IMR-90 (cell line): ENCODE data around the gene CLCN4. TPM values are rescaled to one million over a fixed set of nuclear protein-coding genes. Genes with fewer than 3 reads are reported as not detected.

Experiments
- ATAC-seq: fragments of 200-7000 bp; cut with Tn5 transposase; 2 replicates; pipeline ENCODE4 v1.9.1; 2020; ENCODE audit warnings: low read depth, mild to moderate bottlenecking, moderate library complexity
- BruUV-seq: library from RNA; stranded (reverse); fragments of 400-500 nt; replicated peaks from 2 replicates; lab custom pipeline; 2021; lab: Mats Ljungman, UMichigan
- CTCF ChIA-PET: fragments of 300-600 bp; formaldehyde crosslinking; extraction: SDS; loops from one replicate; lab custom pipeline; 2021; ENCODE audit warnings: antibody characterized with exemption; lab: Yijun Ruan, JAX
- POLR2A ChIA-PET: fragments of 300-600 bp; sonication (Branson Sonifier 250); formaldehyde crosslinking; loops from one replicate; lab custom pipeline; 2022; ENCODE audit warnings: antibody characterized with exemption; ENCODE audit not compliant: unreplicated experiment; lab: Charles Lee
- DNase-seq: peaks from one replicate; pipeline ENCODE4 v3.0.0; 2013
- H2AFZ ChIP-seq: replicated peaks from 2 replicates; pipeline ENCODE3; 2013; ENCODE audit warnings: low read length, mild to moderate bottlenecking; ENCODE audit not compliant: poor library complexity
- H2AK5ac ChIP-seq: 2 replicates; pipeline ENCODE4 v1.6.1; 2013; ENCODE audit warnings: low read depth, low read length, inconsistent platforms
- H2AK9ac ChIP-seq: replicated peaks from 2 replicates; pipeline ENCODE3; 2013; ENCODE audit warnings: mild to moderate bottlenecking, low read depth, low read length, moderate library complexity; ENCODE audit not compliant: poor library complexity
- H2BK120ac ChIP-seq: 2 replicates; pipeline ENCODE4 v1.6.1; 2013; ENCODE audit warnings: low read depth, low read length, inconsistent platforms
- H2BK15ac ChIP-seq: 3 replicates; pipeline ENCODE4 v1.6.1; 2013; ENCODE audit warnings: low read depth, low read length, inconsistent platforms
- H2BK20ac ChIP-seq: 2 replicates; pipeline ENCODE4 v1.6.1; 2013; ENCODE audit warnings: low read depth, mild to moderate bottlenecking, inconsistent platforms, low read length, moderate library complexity
- H2BK5ac ChIP-seq: 2 replicates; pipeline ENCODE4 v1.6.1; 2013; ENCODE audit warnings: mild to moderate bottlenecking, low read depth, low read length, inconsistent platforms; ENCODE audit not compliant: poor library complexity, severe bottlenecking
- H3K14ac ChIP-seq: replicated peaks from 2 replicates; pipeline ENCODE4 v1.6.1; 2013; ENCODE audit warnings: low read depth, low read length, inconsistent platforms
- H3K18ac ChIP-seq: 2 replicates; pipeline ENCODE4 v1.6.1; 2013; ENCODE audit warnings: low read depth, low read length, control low read depth
- H3K23ac ChIP-seq: 2 replicates; pipeline ENCODE4 v1.6.1; 2013; ENCODE audit warnings: low read depth, low read length, inconsistent platforms
- H3K27ac ChIP-seq: 2 replicates; pipeline ENCODE4 v1.5.1; 2013; ENCODE audit warnings: mild to moderate bottlenecking, control low read depth, low read length; ENCODE audit not compliant: insufficient read depth
- H3K27me3 ChIP-seq: 2 replicates; pipeline ENCODE4 v1.6.1; 2013; ENCODE audit warnings: low read length; ENCODE audit not compliant: control insufficient read depth, insufficient read depth
- H3K36me3 ChIP-seq: 2 replicates; pipeline ENCODE4 v1.6.1; 2013; ENCODE audit warnings: low read length, mixed read lengths; ENCODE audit not compliant: control insufficient read depth, insufficient read depth
- H3K4ac ChIP-seq: 2 replicates; pipeline ENCODE4 v1.6.1; 2013; ENCODE audit warnings: low read depth, low read length, inconsistent platforms
- H3K4me1 ChIP-seq: 2 replicates; pipeline ENCODE4 v1.6.1; 2013; ENCODE audit warnings: low read length, mixed read lengths; ENCODE audit not compliant: control insufficient read depth, insufficient read depth
- H3K4me2 ChIP-seq: 2 replicates; pipeline ENCODE4 v1.6.1; 2013; ENCODE audit warnings: low read depth, mild to moderate bottlenecking, control low read depth, low read length, moderate library complexity
- H3K4me3 ChIP-seq: 2 replicates; pipeline ENCODE4 v1.5.1; 2013; ENCODE audit warnings: low read depth, mild to moderate bottlenecking, control low read depth, low read length, moderate library complexity; ENCODE audit not compliant: insufficient read depth
- H3K56ac ChIP-seq: 2 replicates; pipeline ENCODE4 v1.6.1; 2013; ENCODE audit warnings: low read length, inconsistent platforms; ENCODE audit not compliant: insufficient read depth; ENCODE audit errors: extremely low read depth
- H3K79me1 ChIP-seq, 2 experiments: 2 replicates each; pipeline ENCODE4 v1.6.1; 2013; ENCODE audit warnings: low read length in 2 of 2, inconsistent platforms in 1 of 2, low read depth in 1 of 2
- H3K9ac ChIP-seq: 2 replicates; pipeline ENCODE4 v1.6.1; 2013; ENCODE audit warnings: low read depth, low read length, control low read depth
- H3K9me1 ChIP-seq: 2 replicates; pipeline ENCODE4 v1.6.1; 2013; ENCODE audit warnings: low read length, inconsistent platforms; ENCODE audit not compliant: insufficient read depth
- H3K9me3 ChIP-seq: 2 replicates; pipeline ENCODE4 v1.6.1; 2013; ENCODE audit warnings: low read length; ENCODE audit not compliant: control insufficient read depth, insufficient read depth
- H4K20me1 ChIP-seq: 2 replicates; pipeline ENCODE4 v1.6.1; 2013; ENCODE audit warnings: low read length, inconsistent platforms; ENCODE audit not compliant: insufficient read depth
- H4K5ac ChIP-seq: 2 replicates; pipeline ENCODE4 v1.6.1; 2013; ENCODE audit warnings: mild to moderate bottlenecking, low read depth, low read length, control low read depth
- H4K8ac ChIP-seq, 2 experiments: 2 replicates each; pipeline ENCODE4 v1.6.1; 2013; ENCODE audit warnings: low read depth in 2 of 2, low read length in 2 of 2, control low read depth in 1 of 2, inconsistent platforms in 1 of 2
- H4K91ac ChIP-seq: 2 replicates; pipeline ENCODE4 v1.6.1; 2013; ENCODE audit warnings: low read depth, low read length, inconsistent platforms; ENCODE audit not compliant: insufficient read depth
- CEBPB ChIP-seq: IDR thresholded peaks from 2 replicates; pipeline ENCODE4 v1.6.1; 2012; ENCODE audit warnings: low read depth, low read length, improper control_type of control experiment
- CHD1 ChIP-seq: IDR thresholded peaks from 2 replicates; pipeline ENCODE4 v1.6.1; 2012; ENCODE audit warnings: low read depth, low read length, improper control_type of control experiment
- CTCF ChIP-seq: conservative IDR thresholded peaks from 2 replicates; pipeline ENCODE4 v1.5.1; 2012; ENCODE audit warnings: mild to moderate bottlenecking, low read depth, low read length, improper control_type of control experiment
- ELK1 ChIP-seq: fragments of 150-350 bp; IDR thresholded peaks from 2 replicates; pipeline ENCODE4 v1.6.1; 2016; ENCODE audit warnings: low read depth, mild to moderate bottlenecking, low read length, moderate library complexity, borderline replicate concordance
- FOS ChIP-seq: fragments of 150-350 bp; IDR thresholded peaks from 2 replicates; pipeline ENCODE4 v1.6.1; 2016; ENCODE audit warnings: low read depth, low read length
- MAFK ChIP-seq: IDR thresholded peaks from 2 replicates; pipeline ENCODE4 v1.6.1; 2012; ENCODE audit warnings: low read depth, low read length, improper control_type of control experiment
- MAZ ChIP-seq: IDR thresholded peaks from 2 replicates; pipeline ENCODE4 v1.6.1; 2012; ENCODE audit warnings: low read depth, mild to moderate bottlenecking, low read length, improper control_type of control experiment, moderate library complexity, borderline replicate concordance
- MXI1 ChIP-seq: IDR thresholded peaks from 2 replicates; pipeline ENCODE4 v1.6.1; 2012; ENCODE audit warnings: low read depth, mild to moderate bottlenecking, low read length, moderate library complexity, borderline replicate concordance
- NFE2L2 ChIP-seq: fragments of 150-350 bp; IDR thresholded peaks from 2 replicates; pipeline ENCODE4 v1.6.1; 2016; ENCODE audit warnings: low read depth, mild to moderate bottlenecking, low read length
- RAD21 ChIP-seq: IDR thresholded peaks from 2 replicates; pipeline ENCODE4 v1.6.1; 2012; ENCODE audit warnings: low read length, improper control_type of control experiment
- RCOR1 ChIP-seq: IDR thresholded peaks from 2 replicates; pipeline ENCODE4 v1.6.1; 2012; ENCODE audit warnings: mild to moderate bottlenecking, low read length, improper control_type of control experiment; ENCODE audit not compliant: insufficient replicate concordance
- USF2 ChIP-seq: fragments of 150-350 bp; IDR thresholded peaks from 2 replicates; pipeline ENCODE4 v1.6.1; 2017; ENCODE audit warnings: mild to moderate bottlenecking, antibody characterized with exemption, low read length, low read depth
- WGBS, 2 experiments: methylation state at CpG; one replicate each; pipeline versions ENCODE4 v1.1.5 to v1.1.7; 2013; ENCODE audit warnings: missing lambda C conversion rate in 2 of 2; ENCODE audit not compliant: insufficient read length in 1 of 2; ENCODE audit errors: extremely low coverage in 2 of 2; 5-methylcytosine and 5-hydroxymethylcytosine counted together
- dilution Hi-C: fragments of 300-500 bp; cut with HindIII; formaldehyde crosslinking; loops from one replicate; pipeline ENCODE4 v1.14.3; 2018; ENCODE audit warnings: low sequenced_read_pairs; ENCODE audit not compliant: unreplicated experiment
- in situ Hi-C: fragments of 300-500 bp; cut with MboI; formaldehyde crosslinking; loops from 3 replicates; pipeline ENCODE4 v1.14.3; 2019; ENCODE audit warnings: low sequenced_read_pairs, inconsistent platforms, mixed read lengths
- intact Hi-C: fragments of 100-400 bp; cut with micrococcal nuclease; formaldehyde crosslinking; loops from 2 replicates; pipeline ENCODE4 v1.10.0; 2022
- polyA plus RNA-seq, 3 experiments: library from polyadenylated mRNA; depleted of rRNA; stranded (reverse); fragments of >200 nt; gene quantifications; 2 replicates each; pipeline ENCODE4 v1.2.3, GENCODE V29; 2012; ENCODE audit warnings: low replicate concordance in 1 of 3
- total RNA-seq: library from RNA; depleted of rRNA; stranded (reverse); fragments of >200 nt; gene quantifications from 2 replicates; pipeline ENCODE4 v1.2.3, GENCODE V29; 2012

The CLCN4 gene
- total and polyA plus RNA-seq, 2 of the 4 experiments (the other 2 are of a cell fraction), result 2.2 to 4.5 TPM

- no peak for TF ChIP-seq MAZ
Measured at GRCh38 chrX:10143071-10143983, 13.4 kb upstream of the CLCN4 start (continued).

GRCh38 chrX:10146346-10146745 is 10.4 kb upstream of the CLCN4 start:
- H2AK9ac ChIP-seq, result no peak overlapping the region
- dilution Hi-C loops, result no loop called here
- no peak overlapping the region for H2AFZ ChIP-seq
- H3K56ac ChIP-seq, result no peak overlapping the region
- H2BK120ac ChIP-seq, result no peak overlapping the region
- no peaks in the 10 kb centered on the region for H4K20me1 ChIP-seq
- no peaks in the 10 kb centered on the region for H3K4me1 ChIP-seq
- H3K79me1 ChIP-seq, result no peaks in the 10 kb centered on the region
- no peak overlapping the region for H3K4me3 ChIP-seq
- no peak overlapping the region for H4K8ac ChIP-seq
- H3K27me3 ChIP-seq, result no peaks in the 10 kb centered on the region
- no peak overlapping the region for H3K4me2 ChIP-seq
- no peak overlapping the region for H2BK5ac ChIP-seq
- H2AK5ac ChIP-seq, result no peak overlapping the region
- H2BK20ac ChIP-seq, result no peak overlapping the region
- peaks cover 9% of the 10 kb centered on the region for H3K36me3 ChIP-seq
- no peak overlapping the region for H3K23ac ChIP-seq
- no peak overlapping the region for H3K4ac ChIP-seq
- H3K9me1 ChIP-seq, result no peaks in the 10 kb centered on the region
- no peak overlapping the region for H3K27ac ChIP-seq
- no peak overlapping the region for H2BK15ac ChIP-seq
- no peak overlapping the region for H3K9ac ChIP-seq
- in situ Hi-C loops, result no loop called here
- ATAC-seq, result no peak
- no peak overlapping the region for H3K18ac ChIP-seq
- ChIA-PET CTCF (no interaction called here), POLR2A (no interaction called here)
- intact Hi-C loops, result no loop called here
- no peak overlapping the region for H3K14ac ChIP-seq
- no peak for DNase-seq
- no peak overlapping the region for H4K91ac ChIP-seq
- BruUV-seq, result no TSS peak
- H4K5ac ChIP-seq, result no peak overlapping the region
- 75% methylated on average over 9 of the region's 10 CpGs; no CpG with 5 or more reads in 1 of the 2 experiments for WGBS, 2 experiments
- H3K9me3 ChIP-seq, result no peaks in the 10 kb centered on the region; the same call in 1 of the 2 replicates
- TF ChIP-seq CTCF (no peak), ELK1 (no peak), USF2 (no peak), RAD21 (no peak), CHD1 (no peak), NFE2L2 (no peak), MAZ (no peak), MAFK (no peak), FOS (no peak), RCOR1 (no peak), MXI1 (no peak), CEBPB (no peak)
